ENCODE data around the gene CTSE.

- no peak for TF ChIP-seq PBX3 (IDR thresholded peaks at IDR 0.05)
- no peak for TF ChIP-seq NR3C1 (IDR thresholded peaks at IDR 0.05)
- no peak for TF ChIP-seq MYC (IDR thresholded peaks at IDR 0.05; ENCODE audit: borderline replicate concordance, low read length)
- TF ChIP-seq, protein P1, sequence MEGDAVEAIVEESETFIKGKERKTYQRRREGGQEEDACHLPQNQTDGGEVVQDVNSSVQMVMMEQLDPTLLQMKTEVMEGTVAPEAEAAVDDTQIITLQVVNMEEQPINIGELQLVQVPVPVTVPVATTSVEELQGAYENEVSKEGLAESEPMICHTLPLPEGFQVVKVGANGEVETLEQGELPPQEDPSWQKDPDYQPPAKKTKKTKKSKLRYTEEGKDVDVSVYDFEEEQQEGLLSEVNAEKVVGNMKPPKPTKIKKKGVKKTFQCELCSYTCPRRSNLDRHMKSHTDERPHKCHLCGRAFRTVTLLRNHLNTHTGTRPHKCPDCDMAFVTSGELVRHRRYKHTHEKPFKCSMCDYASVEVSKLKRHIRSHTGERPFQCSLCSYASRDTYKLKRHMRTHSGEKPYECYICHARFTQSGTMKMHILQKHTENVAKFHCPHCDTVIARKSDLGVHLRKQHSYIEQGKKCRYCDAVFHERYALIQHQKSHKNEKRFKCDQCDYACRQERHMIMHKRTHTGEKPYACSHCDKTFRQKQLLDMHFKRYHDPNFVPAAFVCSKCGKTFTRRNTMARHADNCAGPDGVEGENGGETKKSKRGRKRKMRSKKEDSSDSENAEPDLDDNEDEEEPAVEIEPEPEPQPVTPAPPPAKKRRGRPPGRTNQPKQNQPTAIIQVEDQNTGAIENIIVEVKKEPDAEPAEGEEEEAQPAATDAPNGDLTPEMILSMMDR (IDR thresholded peaks at IDR 0.05): no peak
- no peak for TF ChIP-seq EP300 (IDR thresholded peaks at IDR 0.05)
- TF ChIP-seq KDM1A (IDR thresholded peaks at IDR 0.05; ENCODE audit: low read depth): no peak
- TF ChIP-seq POLR2A (IDR thresholded peaks at IDR 0.05; ENCODE audit: low read length): no peak
- no peak for TF ChIP-seq MAX (IDR thresholded peaks at IDR 0.05)
- no peak for TF ChIP-seq NPAS2 (CRISPR knock-in tag; IDR thresholded peaks at IDR 0.05; ENCODE audit: borderline replicate concordance)
- no peak for TF ChIP-seq ATOH8 (CRISPR knock-in tag; IDR thresholded peaks at IDR 0.05; ENCODE audit: low read depth)
- TF ChIP-seq, protein P2, sequence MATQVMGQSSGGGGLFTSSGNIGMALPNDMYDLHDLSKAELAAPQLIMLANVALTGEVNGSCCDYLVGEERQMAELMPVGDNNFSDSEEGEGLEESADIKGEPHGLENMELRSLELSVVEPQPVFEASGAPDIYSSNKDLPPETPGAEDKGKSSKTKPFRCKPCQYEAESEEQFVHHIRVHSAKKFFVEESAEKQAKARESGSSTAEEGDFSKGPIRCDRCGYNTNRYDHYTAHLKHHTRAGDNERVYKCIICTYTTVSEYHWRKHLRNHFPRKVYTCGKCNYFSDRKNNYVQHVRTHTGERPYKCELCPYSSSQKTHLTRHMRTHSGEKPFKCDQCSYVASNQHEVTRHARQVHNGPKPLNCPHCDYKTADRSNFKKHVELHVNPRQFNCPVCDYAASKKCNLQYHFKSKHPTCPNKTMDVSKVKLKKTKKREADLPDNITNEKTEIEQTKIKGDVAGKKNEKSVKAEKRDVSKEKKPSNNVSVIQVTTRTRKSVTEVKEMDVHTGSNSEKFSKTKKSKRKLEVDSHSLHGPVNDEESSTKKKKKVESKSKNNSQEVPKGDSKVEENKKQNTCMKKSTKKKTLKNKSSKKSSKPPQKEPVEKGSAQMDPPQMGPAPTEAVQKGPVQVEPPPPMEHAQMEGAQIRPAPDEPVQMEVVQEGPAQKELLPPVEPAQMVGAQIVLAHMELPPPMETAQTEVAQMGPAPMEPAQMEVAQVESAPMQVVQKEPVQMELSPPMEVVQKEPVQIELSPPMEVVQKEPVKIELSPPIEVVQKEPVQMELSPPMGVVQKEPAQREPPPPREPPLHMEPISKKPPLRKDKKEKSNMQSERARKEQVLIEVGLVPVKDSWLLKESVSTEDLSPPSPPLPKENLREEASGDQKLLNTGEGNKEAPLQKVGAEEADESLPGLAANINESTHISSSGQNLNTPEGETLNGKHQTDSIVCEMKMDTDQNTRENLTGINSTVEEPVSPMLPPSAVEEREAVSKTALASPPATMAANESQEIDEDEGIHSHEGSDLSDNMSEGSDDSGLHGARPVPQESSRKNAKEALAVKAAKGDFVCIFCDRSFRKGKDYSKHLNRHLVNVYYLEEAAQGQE (IDR thresholded peaks at IDR 0.05): no peak
- no peak for TF ChIP-seq SREBF2 (IDR thresholded peaks at IDR 0.05)
- TF ChIP-seq RAD21 (conservative IDR thresholded peaks at IDR 0.05 in 1 of 2, IDR thresholded peaks at IDR 0.05 in 1 of 2): no peak
Measured at GRCh38 chr1:206059355-206059915, 35.7 kb upstream of the CTSE start.
